Nephron progenitor cell (in vitro differentiated cells): ENCODE data around the gene HCFC1R1.

Experiments
- DNase-seq: peaks from one replicate; pipeline ENCODE4 v3.0.0; 2021
- H3K27ac Mint-ChIP-seq: 2 replicates; pipeline ENCODE4 v1.8.0; 2021; ENCODE audit warnings: mild to moderate bottlenecking, moderate library complexity, mixed read lengths
- H3K27me3 Mint-ChIP-seq: 2 replicates; pipeline ENCODE4 v1.8.0; 2021; ENCODE audit warnings: mild to moderate bottlenecking, low read depth, mixed read lengths; ENCODE audit not compliant: poor library complexity
- H3K36me3 Mint-ChIP-seq: 2 replicates; pipeline ENCODE4 v1.8.0; 2021; ENCODE audit warnings: low read depth, mixed read lengths
- H3K4me1 Mint-ChIP-seq: 2 replicates; pipeline ENCODE4 v1.8.0; 2021; ENCODE audit warnings: mixed read lengths
- H3K4me3 Mint-ChIP-seq: 2 replicates; pipeline ENCODE4 v1.8.0; 2021; ENCODE audit warnings: mild to moderate bottlenecking, moderate library complexity, mixed read lengths
- H3K9me3 Mint-ChIP-seq: 2 replicates; pipeline ENCODE4 v1.8.0; 2021; ENCODE audit warnings: mild to moderate bottlenecking, moderate library complexity, mixed read lengths
- TF ChIP-seq, protein P1 (sequence below): fragments of 200-600 bp; sonication (generic); IDR thresholded peaks from 2 replicates; pipeline ENCODE4 v1.5.0; 2021; ENCODE audit warnings: antibody characterized with exemption

The HCFC1R1 gene

DNA sequence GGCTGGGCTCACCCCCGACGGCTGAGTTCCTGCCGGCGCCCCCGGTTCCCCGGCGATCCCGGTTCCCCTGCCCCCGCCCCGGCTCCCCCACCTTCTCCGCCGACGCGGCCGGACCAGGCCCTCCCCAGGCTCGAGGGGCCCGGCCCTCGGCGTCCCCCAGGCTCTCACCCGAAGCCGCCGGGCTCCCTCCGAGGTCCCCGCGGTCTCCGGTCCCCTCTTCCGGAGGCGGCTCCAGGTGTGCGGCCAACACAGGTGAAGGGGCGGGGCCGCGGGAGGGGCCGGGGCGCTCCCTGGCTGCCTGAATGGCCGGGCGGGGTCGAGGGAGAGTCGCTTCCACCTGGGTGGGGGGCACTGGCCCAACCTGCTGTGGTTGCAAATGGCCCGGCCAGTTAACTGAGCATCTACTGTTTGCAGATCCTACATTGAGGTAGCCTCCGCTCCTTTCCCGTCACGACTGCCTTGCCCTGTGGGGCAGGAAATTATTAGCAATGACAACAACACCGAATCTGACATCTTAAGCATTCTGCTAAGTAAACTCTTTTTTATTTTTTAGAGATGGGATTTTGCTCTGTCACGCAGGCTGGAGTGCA, 13.1 kb upstream of the HCFC1R1 start, which contains the start of gene BICDL2:
BICDL2 (minus strand) TSS at position 219 of the 590 bp plus-strand sequence. CDS start 1,448 bp downstream, outside the sequence.
- peaks cover 6% of the 10 kb centered on the region for H3K4me1 Mint-ChIP-seq
- H3K36me3 Mint-ChIP-seq = no peaks in the 10 kb centered on the region
- H3K4me3 Mint-ChIP-seq = no peak within 1 kb of the TSS
- no peak within 1 kb of the TSS for H3K27ac Mint-ChIP-seq
- TF ChIP-seq, protein P1, sequence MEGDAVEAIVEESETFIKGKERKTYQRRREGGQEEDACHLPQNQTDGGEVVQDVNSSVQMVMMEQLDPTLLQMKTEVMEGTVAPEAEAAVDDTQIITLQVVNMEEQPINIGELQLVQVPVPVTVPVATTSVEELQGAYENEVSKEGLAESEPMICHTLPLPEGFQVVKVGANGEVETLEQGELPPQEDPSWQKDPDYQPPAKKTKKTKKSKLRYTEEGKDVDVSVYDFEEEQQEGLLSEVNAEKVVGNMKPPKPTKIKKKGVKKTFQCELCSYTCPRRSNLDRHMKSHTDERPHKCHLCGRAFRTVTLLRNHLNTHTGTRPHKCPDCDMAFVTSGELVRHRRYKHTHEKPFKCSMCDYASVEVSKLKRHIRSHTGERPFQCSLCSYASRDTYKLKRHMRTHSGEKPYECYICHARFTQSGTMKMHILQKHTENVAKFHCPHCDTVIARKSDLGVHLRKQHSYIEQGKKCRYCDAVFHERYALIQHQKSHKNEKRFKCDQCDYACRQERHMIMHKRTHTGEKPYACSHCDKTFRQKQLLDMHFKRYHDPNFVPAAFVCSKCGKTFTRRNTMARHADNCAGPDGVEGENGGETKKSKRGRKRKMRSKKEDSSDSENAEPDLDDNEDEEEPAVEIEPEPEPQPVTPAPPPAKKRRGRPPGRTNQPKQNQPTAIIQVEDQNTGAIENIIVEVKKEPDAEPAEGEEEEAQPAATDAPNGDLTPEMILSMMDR = no peak
- H3K9me3 Mint-ChIP-seq = no peaks in the 10 kb centered on the region
- peaks cover 88% of the 10 kb centered on the region for H3K27me3 Mint-ChIP-seq
- DNase-seq = no peak

DNA sequence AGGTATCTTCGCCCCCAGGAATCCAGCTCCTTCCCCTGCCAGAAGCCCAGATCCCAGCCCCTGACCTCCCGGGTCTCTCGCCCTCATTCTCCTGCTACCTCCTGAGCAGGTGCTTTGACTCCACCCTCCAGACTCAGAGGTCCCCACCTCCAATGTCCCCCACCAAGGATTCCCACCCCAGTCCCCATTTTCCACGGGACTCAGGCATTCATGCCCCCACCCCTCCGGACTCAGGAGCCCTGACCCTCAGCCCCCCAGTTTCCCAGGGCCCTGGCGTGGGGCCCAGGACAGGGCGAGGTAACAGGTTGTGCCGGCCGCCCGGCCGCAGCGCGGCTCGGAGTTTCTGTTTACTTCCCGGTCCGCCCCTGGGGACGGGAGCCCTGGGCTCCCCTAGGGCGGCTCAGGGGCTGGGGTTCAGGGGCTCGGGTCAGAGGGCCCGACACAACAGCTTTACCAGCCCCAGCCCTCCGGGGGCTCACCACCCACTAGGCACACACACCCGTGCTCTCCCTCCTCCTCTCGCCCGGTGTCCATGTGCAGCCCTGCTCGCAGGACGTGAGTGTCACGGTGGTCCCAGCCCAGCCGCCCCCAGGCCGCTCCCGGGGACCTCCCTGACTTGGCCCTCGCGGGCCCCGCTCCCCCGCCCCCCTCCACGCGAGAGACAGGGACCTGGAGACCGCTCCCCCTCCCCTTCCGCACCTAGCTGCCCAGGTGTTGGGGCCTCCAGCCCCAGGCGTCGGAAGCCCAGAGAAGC, 12.4 kb upstream of the HCFC1R1 start:
- no peak for DNase-seq
- Mint-ChIP-seq H3K9me3 (no peaks in the 10 kb centered on the region), H3K36me3 (no peaks in the 10 kb centered on the region), H3K4me3 (no peak overlapping the region), H3K27ac (no peak overlapping the region), H3K4me1 (peaks cover 6% of the 10 kb centered on the region), H3K27me3 (peaks cover 86% of the 10 kb centered on the region)
- TF ChIP-seq, protein P1 = no peak

DNA sequence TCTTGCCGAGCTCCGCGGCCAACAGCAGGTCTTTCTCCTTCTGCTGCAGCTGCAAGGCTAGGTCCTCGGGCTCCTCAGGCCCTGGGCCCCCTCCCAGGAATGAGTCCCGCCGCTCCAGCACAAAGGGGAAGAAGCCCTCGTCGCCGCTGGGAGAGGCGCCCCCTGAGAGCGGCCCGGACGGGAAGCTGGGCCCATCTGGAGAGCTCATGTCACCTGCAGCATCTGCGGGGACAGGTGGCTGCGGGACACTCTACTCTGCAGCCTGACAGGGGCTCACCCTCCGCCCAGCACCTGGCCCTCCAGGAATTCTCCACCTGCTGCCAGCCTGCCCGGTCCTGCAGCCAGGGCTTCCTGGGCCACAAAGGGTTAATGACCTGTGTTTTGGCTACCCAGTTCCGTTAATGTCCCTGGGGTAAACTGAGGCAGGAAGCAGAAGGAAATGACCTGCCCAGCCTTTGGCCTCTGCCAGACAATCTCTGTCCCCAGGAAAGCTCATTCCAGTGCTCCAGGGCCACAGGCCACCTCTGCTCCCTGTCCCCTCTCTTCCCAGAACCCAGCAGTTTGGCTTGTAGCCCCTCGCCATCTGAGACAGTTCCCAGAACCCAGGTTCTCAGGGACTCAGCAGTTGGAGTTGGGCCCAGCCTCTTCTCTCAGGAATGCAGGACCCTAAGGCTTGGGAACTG, 11.7 kb upstream of the HCFC1R1 start:
- no peak overlapping the region for H3K4me3 Mint-ChIP-seq
- H3K4me1 Mint-ChIP-seq = peaks cover 6% of the 10 kb centered on the region
- no peak overlapping the region for H3K27ac Mint-ChIP-seq
- no peaks in the 10 kb centered on the region for H3K9me3 Mint-ChIP-seq
- peaks cover 79% of the 10 kb centered on the region for H3K27me3 Mint-ChIP-seq
- no peaks in the 10 kb centered on the region for H3K36me3 Mint-ChIP-seq
- DNase-seq = no peak
- TF ChIP-seq, protein P1 = no peak

DNA sequence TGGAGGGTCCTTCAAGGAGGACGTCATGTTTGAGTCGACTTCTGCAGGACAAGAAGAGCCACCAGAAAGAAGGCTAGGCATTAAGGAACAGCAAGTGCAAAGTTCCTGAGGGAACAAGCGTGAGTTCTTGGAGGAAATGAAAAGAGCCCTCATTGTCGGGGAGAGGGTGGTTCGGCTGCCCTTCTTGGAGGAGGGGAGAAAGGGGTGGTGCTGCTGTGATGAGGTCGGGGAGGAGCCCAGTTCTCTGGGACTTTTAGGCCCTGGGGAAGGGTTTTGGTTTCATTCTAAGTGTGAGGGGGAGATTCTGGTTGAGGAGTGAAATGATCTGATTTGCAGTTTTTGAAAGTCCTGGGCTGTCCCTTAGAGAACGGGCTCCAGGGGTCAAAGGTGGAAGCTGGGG, 8.9 kb upstream of the HCFC1R1 start:
- H3K4me1 Mint-ChIP-seq = peaks cover 11% of the 10 kb centered on the region
- TF ChIP-seq, protein P1 = no peak
- H3K4me3 Mint-ChIP-seq = no peak overlapping the region
- no peak overlapping the region for H3K27ac Mint-ChIP-seq
- H3K9me3 Mint-ChIP-seq = no peaks in the 10 kb centered on the region
- DNase-seq = no peak
- H3K27me3 Mint-ChIP-seq = peaks cover 60% of the 10 kb centered on the region
- H3K36me3 Mint-ChIP-seq = peaks cover 1% of the 10 kb centered on the region

- H3K27ac Mint-ChIP-seq = no peak overlapping the region
- peaks cover 11% of the 10 kb centered on the region for H3K4me1 Mint-ChIP-seq
These were observed 6.8 kb upstream of the HCFC1R1 start for GRCh38 chr16:3030222-3031212.

More at GRCh38 chr16:3030222-3031212, 6.8 kb upstream of the HCFC1R1 start:
- DNase-seq = no peak
- H3K9me3 Mint-ChIP-seq = no peaks in the 10 kb centered on the region
- H3K4me3 Mint-ChIP-seq = no peak overlapping the region
- peaks cover 19% of the 10 kb centered on the region for H3K36me3 Mint-ChIP-seq
- peaks cover 47% of the 10 kb centered on the region for H3K27me3 Mint-ChIP-seq
- TF ChIP-seq, protein P1 = no peak
